ENCODE results near the gene TBC1D16. TPM values are rescaled to one million over a fixed set of nuclear protein-coding genes. Genes with fewer than 3 reads are reported as not detected.
"Not testable (repeated sequence)": the region's sequence is repeated elsewhere in the genome, so short reads cannot be mapped to it uniquely, and the experiment has no call there.

TBC1D16 gene
- polyA plus RNA-seq, 2 donors = 2.4 to 3.8 TPM

DNA sequence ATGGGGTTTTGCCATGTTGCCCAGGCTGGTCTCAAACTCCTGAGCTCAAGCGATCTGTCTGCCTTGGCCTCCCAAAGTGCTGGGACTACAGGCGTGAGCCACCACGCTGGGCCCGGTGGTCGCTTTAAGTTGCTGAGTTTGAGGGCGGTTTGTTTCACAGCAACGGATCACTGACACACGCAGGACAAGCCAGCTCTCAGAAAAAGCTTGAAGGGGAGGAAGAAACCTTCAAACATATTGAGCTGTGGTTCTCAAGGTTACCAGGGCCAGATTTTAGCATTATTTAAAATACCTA is 79.3 kb downstream of the TBC1D16 start:
- not testable (repeated sequence) for H3K4me1 ChIP-seq (ENCODE audit: control insufficient read depth in 2 of 2, insufficient read depth in 2 of 2, low read length in 1 of 2); H3K4me3 ChIP-seq (ENCODE audit: low read depth in 1 of 2, low read length in 2 of 2); H3K27me3 ChIP-seq (ENCODE audit: control insufficient read depth in 1 of 2, insufficient read depth in 2 of 2, low read length in 2 of 2); H3K27ac ChIP-seq (ENCODE audit: low read depth in 2 of 2, low read length in 1 of 2); H3K9me3 ChIP-seq (ENCODE audit: control insufficient read depth in 2 of 2, insufficient read depth in 1 of 2, low read depth in 1 of 2, low read length in 1 of 2); H3K36me3 ChIP-seq (ENCODE audit: control insufficient read depth in 2 of 2, insufficient read depth in 2 of 2, low read length in 1 of 2)
- WGBS, 2 donors = 96 to 98% methylated on average over 8 of the region's 8 CpGs

DNA sequence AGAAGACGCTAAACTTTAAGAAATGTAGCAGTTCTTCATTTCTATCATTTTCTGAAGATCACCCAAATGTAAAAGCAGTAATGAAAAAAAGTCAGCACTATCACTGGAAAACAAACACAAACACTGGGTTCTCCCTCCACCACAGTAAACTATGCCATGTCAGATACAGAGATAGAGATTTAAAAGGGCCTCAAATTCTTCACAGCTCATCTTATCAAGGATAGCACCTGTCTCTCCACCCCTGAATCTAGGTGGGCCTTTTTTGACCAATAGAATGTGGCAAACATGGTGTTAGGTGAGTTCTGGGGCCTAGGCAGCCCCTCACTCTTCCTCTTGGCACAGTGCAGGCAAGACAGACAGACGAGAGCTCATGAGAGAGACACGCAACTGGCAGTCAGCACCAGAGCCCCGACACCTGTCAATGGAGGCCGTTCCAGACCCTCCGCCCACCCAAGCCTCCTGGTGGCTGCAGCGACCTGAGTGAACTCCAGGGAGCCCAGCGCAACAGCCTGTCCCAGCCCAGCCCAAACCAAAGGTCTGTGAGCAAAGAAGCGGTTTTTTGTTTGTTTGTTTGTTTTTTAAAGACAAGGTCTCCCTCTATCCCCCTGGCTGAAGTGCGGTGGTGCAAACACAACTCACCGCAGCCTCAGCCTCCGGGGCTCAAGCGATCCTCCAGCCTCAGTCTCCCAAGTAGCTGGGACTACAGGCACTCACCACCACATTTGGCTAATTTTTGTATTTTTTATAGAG is 79.8 kb downstream of the TBC1D16 start:
- 92 to 94% methylated on average over 13 of the region's 13 CpGs for WGBS, 2 donors
- Histone ChIP-seq H3K27me3 (ENCODE audit: control insufficient read depth in 1 of 2, insufficient read depth in 2 of 2, low read length in 2 of 2) (no peaks in the 10 kb centered on the region), H3K9me3 (ENCODE audit: control insufficient read depth in 2 of 2, insufficient read depth in 1 of 2, low read depth in 1 of 2, low read length in 1 of 2) (no peaks in the 10 kb centered on the region), H3K4me1 (ENCODE audit: control insufficient read depth in 2 of 2, insufficient read depth in 2 of 2, low read length in 1 of 2) (peaks cover 0 to 2% of the 10 kb centered on the region in 2 donors), H3K36me3 (ENCODE audit: control insufficient read depth in 2 of 2, insufficient read depth in 2 of 2, low read length in 1 of 2) (no peaks in the 10 kb centered on the region), H3K27ac (ENCODE audit: low read depth in 2 of 2, low read length in 1 of 2) (no peak overlapping the region), H3K4me3 (ENCODE audit: low read depth in 1 of 2, low read length in 2 of 2) (no peak overlapping the region)

DNA sequence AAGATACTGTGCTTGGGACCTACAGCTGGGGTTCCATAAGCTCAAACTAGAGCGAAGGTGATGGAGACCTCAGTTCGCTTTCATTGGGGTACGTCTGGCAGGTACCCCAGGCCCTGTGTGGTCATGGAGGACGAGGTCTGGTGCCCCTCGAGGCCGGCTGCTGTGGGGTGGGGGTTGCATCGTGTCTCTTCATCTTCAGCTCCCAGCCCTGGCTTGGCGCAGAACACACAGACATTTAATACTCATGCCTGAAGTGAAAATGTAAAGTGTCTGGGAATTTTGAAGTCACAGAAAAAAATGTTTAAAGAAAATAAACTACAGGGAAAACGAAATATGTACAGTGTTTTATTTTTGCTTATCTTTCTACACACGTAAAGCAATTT is 80.5 kb downstream of the TBC1D16 start:
- Histone ChIP-seq H3K27me3 (ENCODE audit: control insufficient read depth in 1 of 2, insufficient read depth in 2 of 2, low read length in 2 of 2) (no peaks in the 10 kb centered on the region), H3K4me3 (ENCODE audit: low read depth in 1 of 2, low read length in 2 of 2) (no peak overlapping the region), H3K36me3 (ENCODE audit: control insufficient read depth in 2 of 2, insufficient read depth in 2 of 2, low read length in 1 of 2) (peaks cover 0 to 2% of the 10 kb centered on the region in 2 donors), H3K27ac (ENCODE audit: low read depth in 2 of 2, low read length in 1 of 2) (no peak overlapping the region), H3K9me3 (ENCODE audit: control insufficient read depth in 2 of 2, insufficient read depth in 1 of 2, low read depth in 1 of 2, low read length in 1 of 2) (no peaks in the 10 kb centered on the region), H3K4me1 (ENCODE audit: control insufficient read depth in 2 of 2, insufficient read depth in 2 of 2, low read length in 1 of 2) (peaks cover 0 to 2% of the 10 kb centered on the region in 2 donors)
- 91% methylated on average over 10 of the region's 10 CpGs for WGBS, 2 donors

DNA sequence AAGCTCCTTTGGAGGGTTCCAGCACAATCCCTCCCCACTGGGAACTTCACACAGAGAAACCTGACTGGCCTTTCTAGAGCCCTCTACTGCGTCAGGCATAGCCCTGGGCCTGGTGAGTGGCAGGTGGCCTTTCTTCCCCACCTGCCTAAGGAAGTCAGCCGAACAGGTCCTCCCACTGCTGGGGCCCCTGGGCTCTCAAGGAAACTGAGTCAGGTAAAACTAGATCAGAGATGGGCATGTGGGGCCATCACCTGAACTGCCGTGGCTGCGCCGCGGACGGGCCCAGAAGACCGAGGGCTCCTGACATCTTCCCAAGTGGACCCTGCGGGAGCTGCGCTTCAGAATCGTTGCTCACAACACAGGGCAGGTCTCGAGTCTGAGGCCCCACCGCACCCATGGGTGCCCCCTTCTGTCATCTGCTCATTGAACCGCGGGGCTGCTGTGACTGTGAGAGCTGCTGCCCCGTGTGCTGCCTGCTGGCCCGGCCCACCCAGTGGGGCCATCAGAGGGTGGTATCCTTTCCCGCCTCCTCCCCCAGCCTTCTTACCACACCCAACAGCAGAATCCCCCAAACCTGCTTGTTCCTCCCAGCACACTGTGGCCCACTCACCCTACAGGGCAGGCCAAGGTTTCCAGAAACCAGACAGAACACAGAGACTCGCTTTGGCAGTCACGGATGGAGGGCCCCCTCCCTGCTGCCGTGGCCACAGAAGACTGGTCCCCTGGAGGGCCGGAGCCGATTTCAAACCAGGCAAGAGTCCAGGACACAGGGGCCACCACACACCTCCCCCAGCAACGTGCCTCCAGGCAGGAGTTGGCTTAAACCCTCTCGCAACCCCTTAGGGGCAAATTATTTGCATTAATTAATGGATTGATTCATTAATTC is 81.1 kb downstream of the TBC1D16 start:
- Histone ChIP-seq H3K4me1 (ENCODE audit: control insufficient read depth in 2 of 2, insufficient read depth in 2 of 2, low read length in 1 of 2) (peaks cover 0 to 2% of the 10 kb centered on the region in 2 donors), H3K36me3 (ENCODE audit: control insufficient read depth in 2 of 2, insufficient read depth in 2 of 2, low read length in 1 of 2) (peaks cover 0 to 3% of the 10 kb centered on the region in 2 donors), H3K27me3 (ENCODE audit: control insufficient read depth in 1 of 2, insufficient read depth in 2 of 2, low read length in 2 of 2) (no peaks in the 10 kb centered on the region), H3K27ac (ENCODE audit: low read depth in 2 of 2, low read length in 1 of 2) (no peak overlapping the region), H3K9me3 (ENCODE audit: control insufficient read depth in 2 of 2, insufficient read depth in 1 of 2, low read depth in 1 of 2, low read length in 1 of 2) (no peaks in the 10 kb centered on the region), H3K4me3 (ENCODE audit: low read depth in 1 of 2, low read length in 2 of 2) (no peak overlapping the region)
- WGBS, 2 donors = 92 to 94% methylated on average over 25 of the region's 25 CpGs

DNA sequence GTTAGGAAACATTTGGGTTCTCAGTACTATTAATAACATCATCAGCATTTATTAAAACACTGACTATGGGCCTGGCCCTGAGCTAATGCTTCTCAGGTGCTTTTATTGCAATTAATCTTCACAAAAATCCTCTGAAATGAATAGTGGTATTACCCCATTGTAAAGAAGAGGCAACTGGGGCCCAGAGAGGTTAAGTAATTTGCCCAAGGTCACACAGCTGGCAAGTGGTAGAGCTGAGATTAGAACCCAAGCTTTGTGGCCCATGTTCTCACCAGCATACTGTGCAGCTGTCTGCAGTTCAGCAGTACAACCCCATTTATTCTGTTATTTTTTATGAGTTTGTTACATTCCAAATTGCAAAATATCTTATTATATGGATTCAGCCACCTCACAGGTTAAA is 82.3 kb downstream of the TBC1D16 start:
- no peak overlapping the region for H3K4me3 ChIP-seq (ENCODE audit: low read depth in 1 of 2, low read length in 2 of 2)
- H3K27ac ChIP-seq (ENCODE audit: low read depth in 2 of 2, low read length in 1 of 2) = no peak overlapping the region
- peaks cover 0 to 8% of the 10 kb centered on the region in 2 donors for H3K36me3 ChIP-seq (ENCODE audit: control insufficient read depth in 2 of 2, insufficient read depth in 2 of 2, low read length in 1 of 2)
- peaks cover 0 to 2% of the 10 kb centered on the region in 2 donors for H3K4me1 ChIP-seq (ENCODE audit: control insufficient read depth in 2 of 2, insufficient read depth in 2 of 2, low read length in 1 of 2)
- no peaks in the 10 kb centered on the region for H3K27me3 ChIP-seq (ENCODE audit: control insufficient read depth in 1 of 2, insufficient read depth in 2 of 2, low read length in 2 of 2)
- no peaks in the 10 kb centered on the region for H3K9me3 ChIP-seq (ENCODE audit: control insufficient read depth in 2 of 2, insufficient read depth in 1 of 2, low read depth in 1 of 2, low read length in 1 of 2)

DNA sequence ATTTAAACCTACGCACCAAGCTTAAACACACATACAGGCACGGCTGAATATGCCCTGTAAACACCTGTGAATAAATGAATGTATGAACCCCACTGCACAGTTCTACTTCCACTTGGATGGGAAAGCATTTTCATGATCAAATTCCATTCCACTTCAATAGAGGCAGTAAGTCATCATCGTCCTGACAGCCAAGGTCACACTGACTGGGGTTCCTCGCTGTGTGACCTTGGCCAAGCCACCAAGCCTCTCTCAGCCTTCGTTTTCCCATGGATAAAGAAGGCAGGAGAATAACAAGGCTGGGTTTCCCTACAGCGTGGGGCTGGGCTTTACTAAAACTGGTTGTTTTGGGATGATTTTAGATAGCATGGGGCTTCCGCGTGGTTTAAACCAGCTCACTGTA is 82.8 kb downstream of the TBC1D16 start:
- peaks cover 0 to 8% of the 10 kb centered on the region in 2 donors for H3K36me3 ChIP-seq (ENCODE audit: control insufficient read depth in 2 of 2, insufficient read depth in 2 of 2, low read length in 1 of 2)
- H3K27ac ChIP-seq (ENCODE audit: low read depth in 2 of 2, low read length in 1 of 2) = no peak overlapping the region
- H3K9me3 ChIP-seq (ENCODE audit: control insufficient read depth in 2 of 2, insufficient read depth in 1 of 2, low read depth in 1 of 2, low read length in 1 of 2) = no peaks in the 10 kb centered on the region
- no peak overlapping the region for H3K4me3 ChIP-seq (ENCODE audit: low read depth in 1 of 2, low read length in 2 of 2)
- H3K27me3 ChIP-seq (ENCODE audit: control insufficient read depth in 1 of 2, insufficient read depth in 2 of 2, low read length in 2 of 2) = no peaks in the 10 kb centered on the region
- H3K4me1 ChIP-seq (ENCODE audit: control insufficient read depth in 2 of 2, insufficient read depth in 2 of 2, low read length in 1 of 2) = peaks cover 0 to 2% of the 10 kb centered on the region in 2 donors
- WGBS, 2 donors = 75 to 88% methylated on average over 8 of the region's 8 CpGs

DNA sequence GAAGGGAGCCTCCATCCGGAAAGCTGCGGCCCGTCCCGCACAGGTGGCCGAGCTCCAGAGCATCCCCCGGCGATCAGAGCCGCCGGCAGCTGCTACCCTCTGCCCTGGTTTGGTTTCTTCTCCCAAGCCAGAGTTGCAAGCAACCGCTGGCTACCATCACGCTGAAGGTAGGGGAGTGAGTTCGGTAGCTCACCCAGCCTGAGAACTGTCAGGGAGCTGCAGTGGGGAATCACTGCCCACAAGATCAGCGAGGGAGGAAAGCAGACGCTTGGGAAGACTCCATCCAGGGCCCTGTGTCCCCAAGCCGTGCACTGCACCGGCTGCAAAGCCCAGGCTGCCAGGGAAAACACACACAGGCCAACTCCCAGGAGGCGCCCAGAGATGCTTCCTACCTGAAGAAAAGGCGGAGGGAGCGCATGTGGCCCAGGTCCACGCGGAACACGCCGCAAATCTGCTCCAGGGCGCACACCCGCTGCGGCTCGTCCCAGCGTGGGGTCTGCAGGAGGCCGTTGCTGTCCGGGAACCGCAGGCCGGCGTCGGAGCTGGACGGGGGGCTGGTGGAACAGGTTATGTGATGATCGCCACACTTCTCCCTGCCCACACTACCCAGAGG is 83.3 kb downstream of the TBC1D16 start:
- Histone ChIP-seq H3K4me3 (ENCODE audit: low read depth in 1 of 2, low read length in 2 of 2) (no peak overlapping the region), H3K27ac (ENCODE audit: low read depth in 2 of 2, low read length in 1 of 2) (no peak overlapping the region)

DNA sequence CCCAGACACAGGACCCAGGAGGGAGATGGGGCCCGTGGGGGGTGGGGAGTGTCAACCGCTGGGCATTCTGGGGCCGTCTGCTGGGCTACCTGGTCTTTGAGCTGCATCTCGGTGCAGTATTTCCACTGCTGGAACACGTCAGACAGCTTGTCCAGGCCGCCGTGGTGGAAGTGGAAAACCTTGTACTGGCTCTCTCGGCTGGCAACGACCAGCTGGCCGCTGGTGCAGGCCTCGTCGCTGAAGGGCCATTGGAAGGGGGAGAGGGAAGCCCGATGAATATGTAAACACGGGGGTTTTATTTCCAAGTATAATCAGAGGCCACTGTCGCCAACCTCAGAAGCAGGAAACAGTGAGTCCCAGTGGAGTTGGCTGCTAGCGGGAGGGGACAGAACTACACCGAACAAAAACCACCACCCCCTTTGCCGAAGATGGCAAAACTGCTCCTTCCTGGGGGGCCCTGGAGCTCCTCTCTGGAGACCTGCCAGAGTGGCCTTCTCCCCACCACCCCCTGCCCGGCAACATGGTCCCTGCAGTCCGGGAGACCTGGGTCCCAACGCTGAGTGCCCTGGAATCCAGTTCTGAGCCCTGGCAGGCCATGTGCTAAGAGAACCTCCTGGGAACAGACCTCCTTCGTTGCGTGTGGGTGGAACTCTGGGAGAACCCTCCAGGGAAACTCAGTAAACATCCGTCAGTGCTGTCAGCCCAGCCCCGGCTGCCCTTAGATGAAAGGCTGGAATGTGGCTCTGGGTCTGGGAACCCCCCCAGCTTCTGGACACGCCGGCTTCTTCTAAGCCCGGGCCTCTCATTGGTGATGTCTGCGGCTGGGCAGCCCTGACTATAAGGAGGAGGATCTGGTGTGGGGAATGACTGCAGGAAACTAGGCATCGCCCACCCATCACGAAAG is 84.1 kb downstream of the TBC1D16 start:
- Histone ChIP-seq H3K27me3 (ENCODE audit: control insufficient read depth in 1 of 2, insufficient read depth in 2 of 2, low read length in 2 of 2) (no peaks in the 10 kb centered on the region), H3K4me3 (ENCODE audit: low read depth in 1 of 2, low read length in 2 of 2) (no peak overlapping the region), H3K36me3 (ENCODE audit: control insufficient read depth in 2 of 2, insufficient read depth in 2 of 2, low read length in 1 of 2) (peaks cover 0 to 13% of the 10 kb centered on the region in 2 donors), H3K27ac (ENCODE audit: low read depth in 2 of 2, low read length in 1 of 2) (peak overlapping the region; percentile 8 to 47), H3K4me1 (ENCODE audit: control insufficient read depth in 2 of 2, insufficient read depth in 2 of 2, low read length in 1 of 2) (peaks cover 2 to 8% of the 10 kb centered on the region in 2 donors), H3K9me3 (ENCODE audit: control insufficient read depth in 2 of 2, insufficient read depth in 1 of 2, low read depth in 1 of 2, low read length in 1 of 2) (no peaks in the 10 kb centered on the region)
- WGBS, 2 donors = 39 to 43% methylated on average over 31 of the region's 31 CpGs

More for the DNA sequence above, 83.3 kb downstream of the TBC1D16 start:
- WGBS, 2 donors = 76 to 77% methylated on average over 36 of the region's 36 CpGs
- Histone ChIP-seq H3K9me3 (ENCODE audit: control insufficient read depth in 2 of 2, insufficient read depth in 1 of 2, low read depth in 1 of 2, low read length in 1 of 2) (no peaks in the 10 kb centered on the region), H3K4me1 (ENCODE audit: control insufficient read depth in 2 of 2, insufficient read depth in 2 of 2, low read length in 1 of 2) (peaks cover under 1 to 2% of the 10 kb centered on the region in 2 donors), H3K27me3 (ENCODE audit: control insufficient read depth in 1 of 2, insufficient read depth in 2 of 2, low read length in 2 of 2) (no peaks in the 10 kb centered on the region), H3K36me3 (ENCODE audit: control insufficient read depth in 2 of 2, insufficient read depth in 2 of 2, low read length in 1 of 2) (peaks cover 0 to 12% of the 10 kb centered on the region in 2 donors)

DNA sequence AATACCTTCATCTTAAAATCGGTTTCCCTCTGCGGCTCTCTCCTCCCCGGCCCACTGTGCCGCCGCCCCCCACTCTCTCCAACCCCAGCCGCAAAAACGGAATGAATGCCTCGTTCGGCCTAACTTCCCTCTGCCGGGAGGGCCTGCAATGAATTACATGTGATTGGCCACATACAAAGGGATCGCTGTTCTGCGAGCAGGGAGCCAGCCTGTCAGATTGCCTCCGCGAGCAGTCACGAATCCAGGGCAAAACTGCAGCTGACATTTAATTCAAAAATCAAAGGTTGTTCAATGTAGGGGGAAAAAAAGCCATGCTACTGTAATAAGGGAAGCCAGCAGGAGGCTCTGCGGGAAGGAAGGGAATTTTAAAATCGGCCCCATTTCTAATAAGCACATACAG is 84.9 kb downstream of the TBC1D16 start:
- no peak overlapping the region for H3K4me3 ChIP-seq (ENCODE audit: low read depth in 1 of 2, low read length in 2 of 2)
- peaks cover 0 to 13% of the 10 kb centered on the region in 2 donors for H3K36me3 ChIP-seq (ENCODE audit: control insufficient read depth in 2 of 2, insufficient read depth in 2 of 2, low read length in 1 of 2)
- 74 to 83% methylated on average over 17 of the region's 17 CpGs for WGBS, 2 donors
- H3K27me3 ChIP-seq (ENCODE audit: control insufficient read depth in 1 of 2, insufficient read depth in 2 of 2, low read length in 2 of 2) = no peaks in the 10 kb centered on the region
- H3K27ac ChIP-seq (ENCODE audit: low read depth in 2 of 2, low read length in 1 of 2) = no peak overlapping the region
- peaks cover 2 to 8% of the 10 kb centered on the region in 2 donors for H3K4me1 ChIP-seq (ENCODE audit: control insufficient read depth in 2 of 2, insufficient read depth in 2 of 2, low read length in 1 of 2)
- no peaks in the 10 kb centered on the region for H3K9me3 ChIP-seq (ENCODE audit: control insufficient read depth in 2 of 2, insufficient read depth in 1 of 2, low read depth in 1 of 2, low read length in 1 of 2)

Data from esophagus (tissue), 2 donors.